ENCODE results near the gene ZPR1.

ZPR1 gene

GRCh38 chr11:116828632-116829524 is 41.1 kb upstream of the ZPR1 start:
- TF ChIP-seq TEAD4 (IDR thresholded peaks at IDR 0.05) (no peak), EGR1 (IDR thresholded peaks at IDR 0.05) (no peak), FOXM1 (IDR thresholded peaks at IDR 0.05; ENCODE audit: borderline replicate concordance, low read depth) (no peak), MAX (IDR thresholded peaks at IDR 0.05) (no peak), REST (IDR thresholded peaks at IDR 0.05; ENCODE audit: low read depth) (no peak), RAD21 (IDR thresholded peaks at IDR 0.05; ENCODE audit: low read depth) (no peak), ZBTB7A (IDR thresholded peaks at IDR 0.05; ENCODE audit: low read depth) (no peak)

GRCh38 chr11:116827461-116827860 is 39.6 kb upstream of the ZPR1 start:
- TF ChIP-seq RAD21 (IDR thresholded peaks at IDR 0.05; ENCODE audit: low read depth) (no peak), TEAD4 (IDR thresholded peaks at IDR 0.05) (no peak), EGR1 (IDR thresholded peaks at IDR 0.05) (no peak), CREB1 (IDR thresholded peaks at IDR 0.05; ENCODE audit: low read depth) (no peak), EP300 (IDR thresholded peaks at IDR 0.05; ENCODE audit: borderline replicate concordance) (no peak), MAX (IDR thresholded peaks at IDR 0.05) (no peak), FOXM1 (IDR thresholded peaks at IDR 0.05; ENCODE audit: borderline replicate concordance, low read depth) (no peak), YY1 (IDR thresholded peaks at IDR 0.05; ENCODE audit: low read depth) (no peak), TAF1 (IDR thresholded peaks at IDR 0.05; ENCODE audit: low read depth) (no peak), REST (IDR thresholded peaks at IDR 0.05; ENCODE audit: low read depth) (no peak), TCF12 (IDR thresholded peaks at IDR 0.05; ENCODE audit: low read depth) (no peak), NFIC (IDR thresholded peaks at IDR 0.05) (no peak), CEBPB (IDR thresholded peaks at IDR 0.05) (no peak)

GRCh38 chr11:116826751-116827431 is 39.1 kb upstream of the ZPR1 start:
- TF ChIP-seq TAF1 (IDR thresholded peaks at IDR 0.05; ENCODE audit: low read depth) (no peak), CREB1 (IDR thresholded peaks at IDR 0.05; ENCODE audit: low read depth) (no peak), MAX (IDR thresholded peaks at IDR 0.05) (no peak), USF1 (IDR thresholded peaks at IDR 0.05) (no peak), TEAD4 (IDR thresholded peaks at IDR 0.05) (no peak)

- TF ChIP-seq NFIC (IDR thresholded peaks at IDR 0.05) (no peak), CREB1 (IDR thresholded peaks at IDR 0.05; ENCODE audit: low read depth) (no peak), EP300 (IDR thresholded peaks at IDR 0.05; ENCODE audit: borderline replicate concordance) (no peak), RAD21 (IDR thresholded peaks at IDR 0.05; ENCODE audit: low read depth) (no peak), USF1 (IDR thresholded peaks at IDR 0.05) (no peak), YY1 (IDR thresholded peaks at IDR 0.05; ENCODE audit: low read depth) (no peak), TCF12 (IDR thresholded peaks at IDR 0.05; ENCODE audit: low read depth) (no peak), CEBPB (IDR thresholded peaks at IDR 0.05) (no peak), EGR1 (IDR thresholded peaks at IDR 0.05) (no peak), REST (IDR thresholded peaks at IDR 0.05; ENCODE audit: low read depth) (no peak), TAF1 (IDR thresholded peaks at IDR 0.05; ENCODE audit: low read depth) (no peak), ZBTB7A (IDR thresholded peaks at IDR 0.05; ENCODE audit: low read depth) (no peak), MAX (IDR thresholded peaks at IDR 0.05) (no peak), FOXM1 (IDR thresholded peaks at IDR 0.05; ENCODE audit: borderline replicate concordance, low read depth) (no peak), TEAD4 (IDR thresholded peaks at IDR 0.05) (no peak)
Observed at GRCh38 chr11:116825854-116826750, 38.3 kb upstream of the ZPR1 start.

All from Ishikawa (cell line).